IMR-90 (cell line): Measurements from ENCODE around the gene GPC6. TPM values are rescaled to one million over a fixed set of nuclear protein-coding genes. Genes with fewer than 3 reads are reported as not detected.

Source experiments
- ATAC-seq: fragments of 200-7000 bp; cut with Tn5 transposase; 2 replicates; pipeline ENCODE4 v1.9.1; 2020; ENCODE audit warnings: low read depth, mild to moderate bottlenecking, moderate library complexity
- BruUV-seq: library from RNA; stranded (reverse); fragments of 400-500 nt; replicated peaks from 2 replicates; lab custom pipeline; 2021; lab: Mats Ljungman, UMichigan
- CTCF ChIA-PET: fragments of 300-600 bp; formaldehyde crosslinking; extraction: SDS; loops from one replicate; lab custom pipeline; 2021; ENCODE audit warnings: antibody characterized with exemption; lab: Yijun Ruan, JAX
- POLR2A ChIA-PET: fragments of 300-600 bp; sonication (Branson Sonifier 250); formaldehyde crosslinking; loops from one replicate; lab custom pipeline; 2022; ENCODE audit warnings: antibody characterized with exemption; ENCODE audit not compliant: unreplicated experiment; lab: Charles Lee
- DNase-seq: peaks from one replicate; pipeline ENCODE4 v3.0.0; 2013
- H2AFZ ChIP-seq: replicated peaks from 2 replicates; pipeline ENCODE3; 2013; ENCODE audit warnings: low read length, mild to moderate bottlenecking; ENCODE audit not compliant: poor library complexity
- H2AK5ac ChIP-seq: 2 replicates; pipeline ENCODE4 v1.6.1; 2013; ENCODE audit warnings: low read depth, low read length, inconsistent platforms
- H2AK9ac ChIP-seq: replicated peaks from 2 replicates; pipeline ENCODE3; 2013; ENCODE audit warnings: mild to moderate bottlenecking, low read depth, low read length, moderate library complexity; ENCODE audit not compliant: poor library complexity
- H2BK120ac ChIP-seq: 2 replicates; pipeline ENCODE4 v1.6.1; 2013; ENCODE audit warnings: low read depth, low read length, inconsistent platforms
- H2BK15ac ChIP-seq: 3 replicates; pipeline ENCODE4 v1.6.1; 2013; ENCODE audit warnings: low read depth, low read length, inconsistent platforms
- H2BK20ac ChIP-seq: 2 replicates; pipeline ENCODE4 v1.6.1; 2013; ENCODE audit warnings: low read depth, mild to moderate bottlenecking, inconsistent platforms, low read length, moderate library complexity
- H2BK5ac ChIP-seq: 2 replicates; pipeline ENCODE4 v1.6.1; 2013; ENCODE audit warnings: mild to moderate bottlenecking, low read depth, low read length, inconsistent platforms; ENCODE audit not compliant: poor library complexity, severe bottlenecking
- H3K14ac ChIP-seq: replicated peaks from 2 replicates; pipeline ENCODE4 v1.6.1; 2013; ENCODE audit warnings: low read depth, low read length, inconsistent platforms
- H3K18ac ChIP-seq: 2 replicates; pipeline ENCODE4 v1.6.1; 2013; ENCODE audit warnings: low read depth, low read length, control low read depth
- H3K23ac ChIP-seq: 2 replicates; pipeline ENCODE4 v1.6.1; 2013; ENCODE audit warnings: low read depth, low read length, inconsistent platforms
- H3K27ac ChIP-seq: 2 replicates; pipeline ENCODE4 v1.5.1; 2013; ENCODE audit warnings: mild to moderate bottlenecking, control low read depth, low read length; ENCODE audit not compliant: insufficient read depth
- H3K27me3 ChIP-seq: 2 replicates; pipeline ENCODE4 v1.6.1; 2013; ENCODE audit warnings: low read length; ENCODE audit not compliant: control insufficient read depth, insufficient read depth
- H3K36me3 ChIP-seq: 2 replicates; pipeline ENCODE4 v1.6.1; 2013; ENCODE audit warnings: low read length, mixed read lengths; ENCODE audit not compliant: control insufficient read depth, insufficient read depth
- H3K4ac ChIP-seq: 2 replicates; pipeline ENCODE4 v1.6.1; 2013; ENCODE audit warnings: low read depth, low read length, inconsistent platforms
- H3K4me1 ChIP-seq: 2 replicates; pipeline ENCODE4 v1.6.1; 2013; ENCODE audit warnings: low read length, mixed read lengths; ENCODE audit not compliant: control insufficient read depth, insufficient read depth
- H3K4me2 ChIP-seq: 2 replicates; pipeline ENCODE4 v1.6.1; 2013; ENCODE audit warnings: low read depth, mild to moderate bottlenecking, control low read depth, low read length, moderate library complexity
- H3K4me3 ChIP-seq: 2 replicates; pipeline ENCODE4 v1.5.1; 2013; ENCODE audit warnings: low read depth, mild to moderate bottlenecking, control low read depth, low read length, moderate library complexity; ENCODE audit not compliant: insufficient read depth
- H3K56ac ChIP-seq: 2 replicates; pipeline ENCODE4 v1.6.1; 2013; ENCODE audit warnings: low read length, inconsistent platforms; ENCODE audit not compliant: insufficient read depth; ENCODE audit errors: extremely low read depth
- H3K79me1 ChIP-seq, 2 experiments: 2 replicates each; pipeline ENCODE4 v1.6.1; 2013; ENCODE audit warnings: low read length in 2 of 2, inconsistent platforms in 1 of 2, low read depth in 1 of 2
- H3K9ac ChIP-seq: 2 replicates; pipeline ENCODE4 v1.6.1; 2013; ENCODE audit warnings: low read depth, low read length, control low read depth
- H3K9me1 ChIP-seq: 2 replicates; pipeline ENCODE4 v1.6.1; 2013; ENCODE audit warnings: low read length, inconsistent platforms; ENCODE audit not compliant: insufficient read depth
- H3K9me3 ChIP-seq: 2 replicates; pipeline ENCODE4 v1.6.1; 2013; ENCODE audit warnings: low read length; ENCODE audit not compliant: control insufficient read depth, insufficient read depth
- H4K20me1 ChIP-seq: 2 replicates; pipeline ENCODE4 v1.6.1; 2013; ENCODE audit warnings: low read length, inconsistent platforms; ENCODE audit not compliant: insufficient read depth
- H4K5ac ChIP-seq: 2 replicates; pipeline ENCODE4 v1.6.1; 2013; ENCODE audit warnings: mild to moderate bottlenecking, low read depth, low read length, control low read depth
- H4K8ac ChIP-seq, 2 experiments: 2 replicates each; pipeline ENCODE4 v1.6.1; 2013; ENCODE audit warnings: low read depth in 2 of 2, low read length in 2 of 2, control low read depth in 1 of 2, inconsistent platforms in 1 of 2
- H4K91ac ChIP-seq: 2 replicates; pipeline ENCODE4 v1.6.1; 2013; ENCODE audit warnings: low read depth, low read length, inconsistent platforms; ENCODE audit not compliant: insufficient read depth
- CEBPB ChIP-seq: IDR thresholded peaks from 2 replicates; pipeline ENCODE4 v1.6.1; 2012; ENCODE audit warnings: low read depth, low read length, improper control_type of control experiment
- CHD1 ChIP-seq: IDR thresholded peaks from 2 replicates; pipeline ENCODE4 v1.6.1; 2012; ENCODE audit warnings: low read depth, low read length, improper control_type of control experiment
- MAFK ChIP-seq: IDR thresholded peaks from 2 replicates; pipeline ENCODE4 v1.6.1; 2012; ENCODE audit warnings: low read depth, low read length, improper control_type of control experiment
- RAD21 ChIP-seq: IDR thresholded peaks from 2 replicates; pipeline ENCODE4 v1.6.1; 2012; ENCODE audit warnings: low read length, improper control_type of control experiment
- WGBS, 2 experiments: methylation state at CpG; one replicate each; pipeline versions ENCODE4 v1.1.5 to v1.1.7; 2013; ENCODE audit warnings: missing lambda C conversion rate in 2 of 2; ENCODE audit not compliant: insufficient read length in 1 of 2; ENCODE audit errors: extremely low coverage in 2 of 2; 5-methylcytosine and 5-hydroxymethylcytosine counted together
- dilution Hi-C: fragments of 300-500 bp; cut with HindIII; formaldehyde crosslinking; loops from one replicate; pipeline ENCODE4 v1.14.3; 2018; ENCODE audit warnings: low sequenced_read_pairs; ENCODE audit not compliant: unreplicated experiment
- in situ Hi-C: fragments of 300-500 bp; cut with MboI; formaldehyde crosslinking; loops from 3 replicates; pipeline ENCODE4 v1.14.3; 2019; ENCODE audit warnings: low sequenced_read_pairs, inconsistent platforms, mixed read lengths
- intact Hi-C: fragments of 100-400 bp; cut with micrococcal nuclease; formaldehyde crosslinking; loops from 2 replicates; pipeline ENCODE4 v1.10.0; 2022
- polyA plus RNA-seq, 3 experiments: library from polyadenylated mRNA; depleted of rRNA; stranded (reverse); fragments of >200 nt; gene quantifications; 2 replicates each; pipeline ENCODE4 v1.2.3, GENCODE V29; 2012; ENCODE audit warnings: low replicate concordance in 1 of 3
- total RNA-seq: library from RNA; depleted of rRNA; stranded (reverse); fragments of >200 nt; gene quantifications from 2 replicates; pipeline ENCODE4 v1.2.3, GENCODE V29; 2012

GPC6 gene
- total and polyA plus RNA-seq, 2 of the 4 experiments (the other 2 are of a cell fraction) = 14.9 to 39.4 TPM

DNA sequence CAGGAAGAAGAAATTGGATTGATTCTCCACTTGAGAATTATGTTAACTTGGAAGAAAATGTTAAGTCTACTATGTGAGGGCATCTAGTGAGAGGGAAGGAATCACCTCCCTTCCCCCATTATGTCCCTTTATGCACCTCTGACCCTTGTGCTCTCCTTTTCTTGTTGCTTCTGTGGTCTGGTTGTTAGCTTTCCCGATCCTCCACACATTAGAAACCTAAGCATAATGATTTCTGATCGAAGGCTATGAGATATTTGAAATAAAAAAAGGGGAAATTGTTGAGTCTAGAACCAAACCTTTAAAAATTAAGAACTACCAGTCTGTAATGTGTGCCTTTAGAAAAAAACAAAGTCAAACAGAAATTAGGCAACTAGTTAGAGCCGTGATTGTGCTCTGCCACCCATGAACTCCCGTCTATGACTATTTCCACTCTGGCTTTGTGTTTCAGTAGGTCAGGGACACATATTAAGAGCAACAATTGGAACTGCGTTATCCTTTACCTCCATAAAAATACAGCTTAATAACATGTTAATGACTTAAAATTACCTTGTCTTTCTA is 463 bp upstream of the GPC6 start:
- no peaks in the 10 kb centered on the region for H4K20me1 ChIP-seq
- ChIA-PET POLR2A (interaction anchor here (0.8 kb wide), 1 partner anchor 52 kb away, joined by 4 read pairs; no protein-coding TSS in a partner anchor), CTCF (interaction anchor here (0.5 to 1.2 kb wide), 3 partner anchors 109 to 510 kb away, joined by 3 to 6 read pairs (median 3); no protein-coding TSS in a partner anchor)
- H2BK20ac ChIP-seq = peak overlapping the region; percentile 57
- BruUV-seq = no TSS peak
- H3K27ac ChIP-seq = peak overlapping the region; percentile 75; the same call in 1 of the 2 replicates
- TF ChIP-seq CHD1 (no peak), CEBPB (no peak), RAD21 (no peak), MAFK (no peak)
- H3K9me1 ChIP-seq = no peaks in the 10 kb centered on the region; the same call in 1 of the 2 replicates
- no peak overlapping the region for H2AFZ ChIP-seq
- H3K9me3 ChIP-seq = no peaks in the 10 kb centered on the region
- in situ Hi-C loops (loop anchor here (10.0 to 25.0 kb wide), 3 partner anchors 511 to 1386 kb away; partner anchors contain the start of gene GPR180), intact Hi-C loops (loop anchor here (1.0 to 10.0 kb wide), 11 partner anchors 261 to 1039 kb away; no protein-coding TSS in a partner anchor), dilution Hi-C loops (no loop called here)
- H2BK5ac ChIP-seq = peak overlapping the region; percentile 80
- H3K4ac ChIP-seq = peak overlapping the region; percentile 74
- no peaks in the 10 kb centered on the region for H3K27me3 ChIP-seq
- H3K79me1 ChIP-seq = peaks cover 0 to 3% of the 10 kb centered on the region in 2 experiments; a peak in 1 of 4 replicates
- H4K91ac ChIP-seq = 0 out of 2 replicates have a peak overlapping the region, but pooled peaks have one; percentile 48
- DNase-seq (no peak), ATAC-seq (no peak; the same call in 1 of the 2 replicates)
- no CpG with 5 or more reads among the region's 5 CpGs for WGBS, 2 experiments
- no peak overlapping the region for H3K56ac ChIP-seq
- no peaks in the 10 kb centered on the region for H3K36me3 ChIP-seq
- peak overlapping the region; percentile 66 for H4K5ac ChIP-seq
- H2BK120ac ChIP-seq = peak overlapping the region; percentile 88
- H2AK5ac ChIP-seq = peak overlapping the region; percentile 82
- H3K14ac ChIP-seq = peak overlapping the region; percentile 76; the same call in 1 of the 2 replicates
- peak overlapping the region; percentile 3 to 58; a peak in 3 of 4 replicates for H4K8ac ChIP-seq
- H3K4me2 ChIP-seq = peak overlapping the region; percentile 44
- peak overlapping the region; percentile 50 for H3K4me3 ChIP-seq
- 0 out of 2 replicates have a peak, but pooled peaks cover 2% of the 10 kb centered on the region for H3K4me1 ChIP-seq
- H2AK9ac ChIP-seq = no peak overlapping the region
- peak overlapping the region; percentile 83 for H3K23ac ChIP-seq
- peak overlapping the region; percentile 95; the same call in 1 of the 3 replicates for H2BK15ac ChIP-seq
- H3K18ac ChIP-seq = 0 out of 2 replicates have a peak overlapping the region, but pooled peaks have one; percentile 58
- H3K9ac ChIP-seq = peak overlapping the region; percentile 37
